Measurements from ENCODE around the gene ETNPPL. TPM values are rescaled to one million over a fixed set of nuclear protein-coding genes. Genes with fewer than 3 reads are reported as not detected.
"Not testable (repeated sequence)": the region's sequence is repeated elsewhere in the genome, so short reads cannot be mapped to it uniquely, and the experiment has no call there.

The ETNPPL gene
- total RNA-seq, 2 experiments from 2014 or later: not detected

DNA sequence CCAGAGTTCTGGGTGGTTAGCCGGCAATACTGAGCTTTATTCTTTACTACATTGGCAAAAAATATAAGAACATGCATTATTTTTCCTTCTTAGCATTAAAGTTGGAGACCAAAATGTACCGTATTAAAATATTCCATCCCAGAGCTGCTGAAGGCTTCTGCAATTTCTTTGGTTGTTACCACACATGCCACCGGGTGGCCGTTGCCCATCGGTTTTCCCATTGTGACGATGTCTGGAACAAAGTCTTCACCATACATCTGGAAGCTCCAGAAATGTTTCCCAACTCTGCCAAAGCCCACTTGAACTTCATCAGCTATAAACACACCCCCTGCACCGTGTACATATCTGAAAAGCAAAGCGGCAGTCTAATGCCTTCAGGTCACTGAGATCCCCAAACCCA, 13.7 kb downstream of the ETNPPL start:
- CTCF ChIA-PET: interaction anchor here (0.6 to 0.7 kb wide), 2 partner anchors 329 to 1862 kb away, joined by 3 to 4 read pairs; no protein-coding TSS in a partner anchor
- Mint-ChIP-seq H3K4me1 (ENCODE audit: low read depth) (peaks cover 7% of the 10 kb centered on the region), H3K4me3 (no peak overlapping the region), H3K9me3 (no peaks in the 10 kb centered on the region), H3K27ac (no peak overlapping the region), H3K27me3 (ENCODE audit: low read depth) (no peaks in the 10 kb centered on the region), H3K36me3 (ENCODE audit: low read depth) (no peaks in the 10 kb centered on the region)
- intact Hi-C loops (cut with micrococcal nuclease): no loop called here
- DNase-seq: no peak

DNA sequence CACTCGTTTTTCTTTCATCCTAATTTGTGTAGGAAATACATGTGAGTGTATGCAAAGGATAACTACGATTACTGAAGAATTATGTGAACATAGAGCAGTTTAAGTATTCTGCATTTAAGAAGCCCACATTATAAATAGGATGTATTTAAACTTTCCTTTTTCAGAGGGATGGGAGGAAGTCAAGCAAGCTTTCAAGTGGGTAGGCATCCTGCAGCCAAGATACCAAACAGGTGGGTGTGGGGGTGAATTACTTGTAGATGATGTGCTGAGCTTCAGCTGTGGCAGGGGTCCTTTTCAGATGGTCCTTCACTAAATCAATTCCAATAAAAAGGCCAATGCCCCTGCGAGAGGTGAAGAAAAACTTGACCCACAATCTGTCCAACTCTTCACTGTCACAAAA, 16.3 kb downstream of the ETNPPL start:
- no peak overlapping the region for H3K27ac Mint-ChIP-seq
- H3K27me3 Mint-ChIP-seq (ENCODE audit: low read depth): no peaks in the 10 kb centered on the region
- no peak for DNase-seq
- H3K9me3 Mint-ChIP-seq: no peaks in the 10 kb centered on the region
- CTCF ChIA-PET: no interaction called here
- intact Hi-C loops (cut with micrococcal nuclease): no loop called here
- H3K4me1 Mint-ChIP-seq (ENCODE audit: low read depth): peaks cover 7% of the 10 kb centered on the region
- H3K4me3 Mint-ChIP-seq: no peak overlapping the region
- no peaks in the 10 kb centered on the region for H3K36me3 Mint-ChIP-seq (ENCODE audit: low read depth)

DNA sequence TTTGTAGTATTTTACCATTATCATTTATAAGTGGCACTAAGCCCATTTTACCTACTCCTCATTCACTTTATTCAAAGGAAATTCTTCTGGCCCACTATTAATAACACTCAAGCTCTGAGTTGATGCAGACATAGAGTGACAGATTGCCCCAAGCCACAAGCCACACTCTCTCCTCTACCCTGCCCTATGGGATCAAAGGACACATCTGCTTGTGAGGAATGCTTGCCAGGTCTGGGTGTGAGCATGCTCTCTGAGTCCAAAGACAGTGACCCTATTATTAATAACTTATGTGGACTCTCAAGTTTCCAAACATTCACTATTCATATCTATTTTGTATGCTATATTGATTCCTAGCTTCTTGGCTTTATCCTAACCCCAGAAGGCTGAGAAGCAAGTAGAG, 18.5 kb downstream of the ETNPPL start:
- H3K9me3 Mint-ChIP-seq: no peaks in the 10 kb centered on the region
- intact Hi-C loops (cut with micrococcal nuclease): no loop called here
- H3K27me3 Mint-ChIP-seq (ENCODE audit: low read depth): no peaks in the 10 kb centered on the region
- no peak for DNase-seq
- peaks cover 7% of the 10 kb centered on the region for H3K4me1 Mint-ChIP-seq (ENCODE audit: low read depth)
- no peak overlapping the region for H3K27ac Mint-ChIP-seq
- CTCF ChIA-PET: no interaction called here
- H3K4me3 Mint-ChIP-seq: no peak overlapping the region
- no peaks in the 10 kb centered on the region for H3K36me3 Mint-ChIP-seq (ENCODE audit: low read depth)

DNA sequence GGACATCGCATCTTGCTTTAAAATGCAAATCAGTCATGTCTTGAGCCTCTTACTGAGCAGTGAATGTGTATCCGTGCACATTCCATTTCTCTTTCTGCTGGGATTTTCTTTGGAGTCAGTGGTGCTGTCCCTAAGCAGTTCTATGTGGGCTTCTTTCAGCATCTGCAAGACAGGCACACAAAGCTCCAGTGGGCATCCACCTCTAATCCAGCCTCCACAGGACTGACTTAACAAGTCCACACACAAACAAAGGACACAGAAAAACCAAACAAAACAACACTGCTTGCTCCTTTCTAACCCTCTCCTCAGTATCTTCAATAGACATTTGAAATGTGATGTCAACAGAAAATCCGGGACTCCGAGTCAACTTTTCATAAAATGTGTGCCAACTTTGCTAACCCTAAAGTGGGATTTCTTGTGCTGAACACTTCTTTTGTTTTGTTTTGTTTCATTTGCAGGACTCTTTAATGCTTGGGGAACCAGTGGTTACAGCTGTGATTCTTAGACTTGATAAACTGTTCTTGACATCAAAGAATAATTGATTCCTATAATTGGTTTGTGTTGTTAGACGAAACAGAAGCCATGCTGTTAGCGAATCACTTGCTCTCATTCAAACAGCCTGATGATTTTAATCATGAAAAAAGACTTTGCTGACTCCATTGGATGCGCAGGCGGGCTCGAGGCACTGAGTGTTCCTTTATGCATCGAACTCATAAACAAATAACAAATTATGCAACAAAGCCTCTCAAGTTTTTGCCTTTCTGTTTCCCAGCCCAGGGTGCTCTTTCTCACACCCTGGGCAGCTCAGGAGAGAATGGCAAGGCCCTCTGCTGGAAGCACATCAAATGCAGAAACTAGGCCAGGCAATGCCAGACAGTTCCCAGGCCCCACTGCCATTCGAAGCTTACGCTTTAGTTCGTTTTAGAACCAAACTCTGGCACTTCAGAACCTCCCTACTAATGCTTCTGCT, 20.1 kb downstream of the ETNPPL start:
- Mint-ChIP-seq H3K36me3 (ENCODE audit: low read depth) (no peaks in the 10 kb centered on the region), H3K27ac (no peak overlapping the region), H3K27me3 (ENCODE audit: low read depth) (no peaks in the 10 kb centered on the region), H3K9me3 (no peaks in the 10 kb centered on the region), H3K4me1 (ENCODE audit: low read depth) (peaks cover 7% of the 10 kb centered on the region), H3K4me3 (no peak overlapping the region)
- CTCF ChIA-PET: no interaction called here
- intact Hi-C loops (cut with micrococcal nuclease): no loop called here
- DNase-seq: no peak

DNA sequence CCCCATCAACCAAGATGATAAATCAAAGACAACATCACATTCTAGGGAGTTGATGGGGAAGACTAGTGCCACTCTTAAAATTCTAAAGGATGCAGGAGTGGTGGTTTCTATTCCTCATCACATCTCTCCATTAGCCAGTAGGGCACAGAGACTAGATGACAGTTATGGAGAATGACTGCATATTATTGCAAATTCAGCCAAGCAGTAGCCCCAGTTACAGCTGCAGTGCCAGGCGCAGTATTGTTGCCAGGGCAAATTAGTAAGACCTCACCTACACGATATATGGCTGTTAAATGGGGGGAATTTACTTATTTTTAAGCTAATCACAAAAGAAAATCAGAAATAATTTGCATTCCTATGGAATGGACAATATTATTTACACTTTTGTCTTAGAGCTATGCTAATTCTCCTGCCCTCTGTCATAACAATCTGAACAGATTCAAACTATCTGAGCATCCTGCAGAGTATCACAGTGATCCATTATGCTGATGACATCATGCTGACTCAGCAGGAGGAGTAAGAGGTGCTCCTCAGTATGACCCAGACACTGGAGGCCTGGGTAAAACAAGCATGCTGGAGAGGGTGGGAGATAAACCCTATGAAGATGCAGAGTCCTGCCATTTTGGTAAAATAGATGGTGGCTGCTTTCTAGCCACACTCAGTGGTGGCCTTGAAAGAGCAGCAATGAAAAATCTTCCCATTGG, 24.7 kb downstream of the ETNPPL start:
- CTCF ChIA-PET: no interaction called here
- no peak for DNase-seq
- Mint-ChIP-seq H3K9me3 (no peaks in the 10 kb centered on the region), H3K4me3 (no peak overlapping the region), H3K4me1 (ENCODE audit: low read depth) (no peaks in the 10 kb centered on the region), H3K36me3 (ENCODE audit: low read depth) (no peaks in the 10 kb centered on the region), H3K27ac (no peak overlapping the region), H3K27me3 (ENCODE audit: low read depth) (peaks cover 3% of the 10 kb centered on the region)
- intact Hi-C loops (cut with micrococcal nuclease): no loop called here

DNA sequence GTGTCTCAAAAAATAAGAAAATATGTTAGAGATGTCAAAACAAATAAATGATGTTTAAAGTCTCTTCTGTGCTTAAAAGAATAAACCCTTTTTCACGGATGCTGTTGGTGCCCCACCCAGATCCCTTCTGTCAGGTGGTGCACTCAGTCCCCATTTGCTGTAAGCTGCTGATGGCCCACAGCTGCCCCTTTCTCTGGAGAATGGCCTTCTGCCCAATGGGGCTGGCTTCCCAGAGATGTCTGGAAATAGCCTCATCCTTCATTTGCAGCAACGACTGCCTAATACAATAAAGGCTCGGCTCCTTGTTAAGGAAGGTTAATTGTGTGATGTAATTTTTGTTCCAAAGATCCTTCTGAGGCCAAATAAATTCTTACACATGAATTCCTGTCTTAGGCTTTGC, 31.8 kb downstream of the ETNPPL start:
- Mint-ChIP-seq H3K27ac (no peak overlapping the region), H3K27me3 (ENCODE audit: low read depth) (peaks cover 3% of the 10 kb centered on the region), H3K4me3 (no peak overlapping the region), H3K4me1 (ENCODE audit: low read depth) (no peaks in the 10 kb centered on the region), H3K36me3 (ENCODE audit: low read depth) (no peaks in the 10 kb centered on the region), H3K9me3 (peaks cover 7% of the 10 kb centered on the region)
- intact Hi-C loops (cut with micrococcal nuclease): no loop called here
- CTCF ChIA-PET: interaction anchor here (0.6 to 1.5 kb wide), 2 partner anchors 8 to 1196 kb away, joined by 3 to 5 read pairs; no protein-coding TSS in a partner anchor
- DNase-seq: no peak

DNA sequence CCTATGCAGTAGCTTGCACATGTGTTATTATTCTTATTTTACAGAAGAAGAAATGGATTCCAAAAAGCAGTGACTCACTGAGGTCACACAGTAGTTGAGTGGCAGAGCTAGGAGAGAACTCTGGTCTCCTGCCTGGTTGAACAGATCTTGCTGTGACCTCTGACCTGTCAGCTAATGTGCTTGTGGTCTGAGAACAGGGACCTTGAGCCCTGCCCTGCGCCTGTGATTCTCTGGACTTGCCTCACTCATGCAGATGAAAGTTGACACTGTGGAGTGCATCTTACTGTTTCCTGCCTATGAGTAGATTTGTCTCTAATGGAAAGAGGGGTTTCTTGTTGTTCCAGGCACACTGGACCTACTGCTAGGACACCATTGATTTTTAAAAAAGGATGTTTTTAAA, 32.3 kb downstream of the ETNPPL start:
- CTCF ChIA-PET: interaction anchor here (0.6 kb wide), 1 partner anchor 1197 kb away, joined by 5 read pairs; no protein-coding TSS in a partner anchor
- H3K27me3 Mint-ChIP-seq (ENCODE audit: low read depth): peaks cover 3% of the 10 kb centered on the region
- no peak for DNase-seq
- H3K27ac Mint-ChIP-seq: no peak overlapping the region
- H3K4me3 Mint-ChIP-seq: no peak overlapping the region
- intact Hi-C loops (cut with micrococcal nuclease): no loop called here
- H3K4me1 Mint-ChIP-seq (ENCODE audit: low read depth): no peaks in the 10 kb centered on the region
- peaks cover 7% of the 10 kb centered on the region for H3K9me3 Mint-ChIP-seq
- no peaks in the 10 kb centered on the region for H3K36me3 Mint-ChIP-seq (ENCODE audit: low read depth)

DNA sequence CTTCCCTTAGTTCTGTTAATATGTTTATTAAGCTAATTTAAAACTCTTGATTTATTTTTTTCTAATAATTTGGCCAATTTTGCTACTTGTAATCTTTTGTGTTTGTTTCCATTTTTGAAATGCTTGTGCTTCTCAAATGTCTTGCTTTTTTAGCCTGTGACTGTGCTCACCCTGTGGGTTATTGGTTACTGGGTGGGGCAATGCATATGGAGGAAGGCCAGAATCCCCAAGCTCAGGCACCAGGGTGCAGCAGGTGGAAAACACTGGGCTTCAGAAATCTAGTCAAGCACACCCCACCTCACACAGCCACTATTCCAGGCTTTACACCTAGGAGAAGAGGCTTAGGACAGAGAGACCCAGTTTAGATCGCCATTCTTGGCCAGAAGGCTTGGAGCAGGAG, 33.1 kb downstream of the ETNPPL start:
- H3K4me3 Mint-ChIP-seq: no peak overlapping the region
- H3K9me3 Mint-ChIP-seq: peaks cover 9% of the 10 kb centered on the region
- intact Hi-C loops (cut with micrococcal nuclease): no loop called here
- peaks cover 3% of the 10 kb centered on the region for H3K27me3 Mint-ChIP-seq (ENCODE audit: low read depth)
- no peaks in the 10 kb centered on the region for H3K36me3 Mint-ChIP-seq (ENCODE audit: low read depth)
- DNase-seq: no peak
- H3K4me1 Mint-ChIP-seq (ENCODE audit: low read depth): no peaks in the 10 kb centered on the region
- no peak overlapping the region for H3K27ac Mint-ChIP-seq
- CTCF ChIA-PET: no interaction called here

DNA sequence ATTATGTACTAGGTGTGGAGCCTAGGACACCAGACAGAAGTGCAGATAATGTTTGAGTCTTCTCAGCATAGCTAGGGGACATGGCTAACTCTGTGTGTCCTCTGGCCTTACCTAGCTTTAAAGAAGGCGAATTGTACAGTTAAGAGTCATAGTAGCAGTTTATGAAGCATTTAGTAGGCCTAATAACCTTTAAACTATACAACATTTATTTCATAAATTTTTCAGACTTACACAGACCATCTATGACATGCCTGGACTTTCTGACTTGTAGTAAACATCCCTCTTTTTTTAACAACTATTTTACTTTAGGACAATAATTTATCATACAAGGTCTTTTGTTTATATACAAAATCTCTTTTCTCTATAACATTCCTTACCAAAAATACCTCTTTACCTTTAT, 37.4 kb downstream of the ETNPPL start:
- intact Hi-C loops (cut with micrococcal nuclease): no loop called here
- no peak overlapping the region for H3K4me3 Mint-ChIP-seq
- peaks cover 12% of the 10 kb centered on the region for H3K9me3 Mint-ChIP-seq
- H3K36me3 Mint-ChIP-seq (ENCODE audit: low read depth): no peaks in the 10 kb centered on the region
- no peaks in the 10 kb centered on the region for H3K27me3 Mint-ChIP-seq (ENCODE audit: low read depth)
- CTCF ChIA-PET: interaction anchor here (0.6 kb wide), 1 partner anchor 304 kb away, joined by 3 read pairs; no protein-coding TSS in a partner anchor
- DNase-seq: no peak
- no peak overlapping the region for H3K27ac Mint-ChIP-seq
- no peaks in the 10 kb centered on the region for H3K4me1 Mint-ChIP-seq (ENCODE audit: low read depth)

DNA sequence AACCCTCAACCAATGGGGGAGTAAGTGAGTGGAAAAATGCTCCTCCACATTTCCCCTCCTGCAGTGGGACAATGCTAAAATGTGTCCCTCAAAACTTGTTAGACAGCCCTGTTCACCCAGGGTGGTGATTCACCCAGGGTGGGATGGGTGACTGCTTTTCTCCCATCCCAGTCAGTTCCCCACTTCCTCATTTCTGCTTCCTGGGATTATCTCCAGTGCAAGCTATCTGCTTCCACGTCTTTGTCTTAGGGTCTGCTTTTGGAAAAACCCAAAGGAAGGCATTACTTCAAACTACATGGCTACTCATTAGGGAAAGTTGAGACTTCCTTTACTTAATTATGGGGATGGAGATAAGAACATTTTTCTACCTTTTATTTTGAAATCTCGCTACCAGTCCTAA, 45.5 kb downstream of the ETNPPL start:
- Mint-ChIP-seq H3K9me3 (no peaks in the 10 kb centered on the region), H3K4me3 (no peak overlapping the region), H3K4me1 (ENCODE audit: low read depth) (no peaks in the 10 kb centered on the region), H3K36me3 (ENCODE audit: low read depth) (no peaks in the 10 kb centered on the region), H3K27me3 (ENCODE audit: low read depth) (no peaks in the 10 kb centered on the region), H3K27ac (no peak overlapping the region)
- DNase-seq: no peak
- intact Hi-C loops (cut with micrococcal nuclease): no loop called here
- CTCF ChIA-PET: no interaction called here

DNA sequence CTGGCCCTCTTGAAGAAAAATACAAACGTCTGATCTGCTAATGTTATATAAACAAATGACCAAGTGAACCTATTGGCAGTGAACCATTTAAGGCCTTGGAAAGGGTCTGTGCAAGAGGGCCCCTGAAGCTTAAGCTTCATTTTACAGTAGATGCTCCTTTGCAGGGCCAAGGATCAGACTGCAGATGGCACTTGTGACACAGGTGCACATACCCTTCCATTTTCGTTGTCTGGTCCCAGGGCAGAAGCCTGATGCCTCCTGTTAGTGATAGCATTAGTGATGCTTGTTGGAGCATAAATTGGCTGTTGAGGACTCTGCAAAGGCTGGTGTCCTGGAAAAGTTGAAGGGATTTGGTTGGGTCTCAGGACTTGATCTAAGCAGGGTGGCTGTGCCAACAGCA, 46.5 kb downstream of the ETNPPL start:
- Mint-ChIP-seq H3K4me3 (no peak overlapping the region), H3K27me3 (ENCODE audit: low read depth) (no peaks in the 10 kb centered on the region), H3K9me3 (no peaks in the 10 kb centered on the region), H3K36me3 (ENCODE audit: low read depth) (no peaks in the 10 kb centered on the region), H3K27ac (no peak overlapping the region), H3K4me1 (ENCODE audit: low read depth) (no peaks in the 10 kb centered on the region)
- intact Hi-C loops (cut with micrococcal nuclease): no loop called here
- CTCF ChIA-PET: no interaction called here
- no peak for DNase-seq

DNA sequence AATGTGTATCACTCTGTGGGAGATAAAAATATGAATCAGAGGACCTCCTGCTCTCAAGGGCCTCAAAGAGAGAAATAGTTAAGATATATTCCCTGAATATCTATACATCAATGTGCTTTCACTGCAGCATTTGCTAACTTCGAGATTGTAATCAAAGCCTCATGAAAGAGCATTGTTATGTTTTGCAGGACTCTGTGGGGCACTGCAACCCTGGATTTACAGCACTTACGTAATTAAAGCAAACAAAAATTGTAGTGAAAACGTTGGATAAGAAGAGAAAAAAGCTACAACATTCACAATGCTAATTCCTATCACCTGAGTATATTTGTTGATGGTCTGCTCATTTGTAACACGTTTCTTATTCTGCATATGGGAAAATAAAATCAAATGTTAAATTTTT, 48.0 kb downstream of the ETNPPL start:
- CTCF ChIA-PET: no interaction called here
- intact Hi-C loops (cut with micrococcal nuclease): no loop called here
- DNase-seq: no peak
- Mint-ChIP-seq H3K36me3 (ENCODE audit: low read depth) (no peaks in the 10 kb centered on the region), H3K27me3 (ENCODE audit: low read depth) (no peaks in the 10 kb centered on the region), H3K4me3 (no peak overlapping the region), H3K27ac (no peak overlapping the region), H3K4me1 (ENCODE audit: low read depth) (no peaks in the 10 kb centered on the region), H3K9me3 (no peaks in the 10 kb centered on the region)

DNA sequence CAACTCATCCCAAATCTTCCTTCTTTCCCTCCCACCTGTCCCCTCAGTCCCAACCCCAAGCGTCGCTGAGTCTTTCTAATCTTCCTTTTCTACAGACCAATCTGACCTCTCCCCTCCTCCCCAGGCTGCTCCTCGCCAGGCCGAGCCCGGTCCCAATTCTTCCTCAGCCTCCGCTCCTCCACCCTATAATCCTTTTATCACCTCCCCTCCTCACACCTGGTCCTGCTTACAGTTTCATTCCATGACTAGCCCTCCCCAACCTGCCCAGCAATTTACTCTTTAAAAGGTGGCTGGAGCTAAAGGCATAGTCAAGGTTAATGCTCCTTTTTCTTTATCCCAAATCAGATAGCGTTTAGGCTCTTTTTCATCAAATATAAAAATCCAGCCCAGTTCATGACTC, 52.3 kb downstream of the ETNPPL start:
- H3K4me1 Mint-ChIP-seq (ENCODE audit: low read depth); H3K27me3 Mint-ChIP-seq (ENCODE audit: low read depth); intact Hi-C loops (cut with micrococcal nuclease); H3K4me3 Mint-ChIP-seq; H3K36me3 Mint-ChIP-seq (ENCODE audit: low read depth); DNase-seq; H3K27ac Mint-ChIP-seq; H3K9me3 Mint-ChIP-seq; CTCF ChIA-PET: not testable (repeated sequence)

Data from activated naive CD4-positive, alpha-beta T cell treated with anti-CD3 and anti-CD28 coated beads for 36 hours (primary cell).